Ovary (tissue), 3 donors: ENCODE measurements around the gene GPX6.

ENCODE experiments used
- EP300 ChIP-seq: sonication (generic); formaldehyde crosslinking; IDR thresholded peaks from one replicate; pipeline ENCODE4 v1.6.1; 2017; ENCODE audit warnings: antibody characterized with exemption
- POLR2A ChIP-seq: fragments of 450-650 bp; IDR thresholded peaks from one replicate; pipeline ENCODE4 v1.6.1; 2017; ENCODE audit warnings: antibody characterized with exemption, mild to moderate bottlenecking, moderate library complexity
- TF ChIP-seq, protein P1 (sequence below), 3 donors: fragments of 450-650 bp in 2 of 3; fragments of 200-600 bp in 1 of 3; IDR thresholded peaks; one replicate each; pipeline versions ENCODE4 v1.5.1 to v1.8.0; 2016 to 2022; ENCODE audit warnings: antibody characterized with exemption in 3 of 3, mild to moderate bottlenecking in 1 of 3
- donor health status: DM: no; HTN: no; CAD: no.

DNA sequence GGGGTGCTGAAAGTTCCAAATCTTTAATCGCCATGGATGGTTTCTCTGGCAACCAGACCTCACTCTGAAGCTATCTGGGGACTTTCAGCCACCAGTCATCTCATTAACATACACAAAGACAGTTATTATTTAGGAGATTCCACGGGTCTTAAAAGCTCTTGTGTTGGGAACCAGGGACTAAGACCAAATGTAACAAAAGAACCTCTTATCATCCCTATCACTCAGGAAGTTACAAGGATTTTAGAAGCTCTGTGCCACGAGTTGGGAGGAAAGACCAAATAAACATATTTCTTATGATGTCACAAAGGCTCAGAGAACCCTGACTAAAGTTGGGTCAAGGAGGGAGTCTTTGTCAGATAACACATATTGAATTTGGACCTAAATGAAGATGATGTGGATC, 17.7 kb downstream of the GPX6 start:
- TF ChIP-seq, protein P1, sequence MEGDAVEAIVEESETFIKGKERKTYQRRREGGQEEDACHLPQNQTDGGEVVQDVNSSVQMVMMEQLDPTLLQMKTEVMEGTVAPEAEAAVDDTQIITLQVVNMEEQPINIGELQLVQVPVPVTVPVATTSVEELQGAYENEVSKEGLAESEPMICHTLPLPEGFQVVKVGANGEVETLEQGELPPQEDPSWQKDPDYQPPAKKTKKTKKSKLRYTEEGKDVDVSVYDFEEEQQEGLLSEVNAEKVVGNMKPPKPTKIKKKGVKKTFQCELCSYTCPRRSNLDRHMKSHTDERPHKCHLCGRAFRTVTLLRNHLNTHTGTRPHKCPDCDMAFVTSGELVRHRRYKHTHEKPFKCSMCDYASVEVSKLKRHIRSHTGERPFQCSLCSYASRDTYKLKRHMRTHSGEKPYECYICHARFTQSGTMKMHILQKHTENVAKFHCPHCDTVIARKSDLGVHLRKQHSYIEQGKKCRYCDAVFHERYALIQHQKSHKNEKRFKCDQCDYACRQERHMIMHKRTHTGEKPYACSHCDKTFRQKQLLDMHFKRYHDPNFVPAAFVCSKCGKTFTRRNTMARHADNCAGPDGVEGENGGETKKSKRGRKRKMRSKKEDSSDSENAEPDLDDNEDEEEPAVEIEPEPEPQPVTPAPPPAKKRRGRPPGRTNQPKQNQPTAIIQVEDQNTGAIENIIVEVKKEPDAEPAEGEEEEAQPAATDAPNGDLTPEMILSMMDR (IDR thresholded peaks at IDR 0.05), result no peak
- TF ChIP-seq EP300, result no peak
- no peak for TF ChIP-seq POLR2A
